ENCODE data around the gene TTYH1.

Gene TTYH1

DNA sequence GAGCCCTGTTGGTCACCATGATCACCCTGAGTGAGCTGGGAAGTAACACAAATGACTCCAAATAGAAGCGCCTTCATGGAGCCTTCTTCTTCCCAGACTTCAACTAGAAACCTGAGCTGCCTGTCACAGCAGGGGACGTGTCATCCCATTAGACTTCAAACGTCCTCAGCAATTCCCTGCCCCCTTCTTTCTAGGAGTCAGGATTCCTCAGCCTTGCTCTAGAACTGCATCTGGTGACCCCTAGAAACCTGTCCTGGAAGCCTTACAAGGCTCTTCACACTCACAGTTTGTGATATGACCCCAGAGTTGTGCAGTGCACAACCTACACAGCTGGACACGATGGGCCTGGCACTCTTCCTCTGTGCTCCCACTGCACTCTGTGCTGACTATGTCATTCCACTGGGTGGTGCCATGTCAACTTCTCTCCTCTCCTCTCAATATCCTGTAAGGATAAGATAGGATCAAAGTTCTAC is 23.6 kb upstream of the TTYH1 start:
- Mint-ChIP-seq H3K9me3 (no peaks in the 10 kb centered on the region), H3K4me3 (no peak overlapping the region), H3K36me3 (ENCODE audit: low read depth) (no peaks in the 10 kb centered on the region), H3K27me3 (ENCODE audit: low read depth) (peaks cover 36% of the 10 kb centered on the region), H3K27ac (no peak overlapping the region), H3K4me1 (peaks cover 10% of the 10 kb centered on the region)
- TF ChIP-seq, protein P1, sequence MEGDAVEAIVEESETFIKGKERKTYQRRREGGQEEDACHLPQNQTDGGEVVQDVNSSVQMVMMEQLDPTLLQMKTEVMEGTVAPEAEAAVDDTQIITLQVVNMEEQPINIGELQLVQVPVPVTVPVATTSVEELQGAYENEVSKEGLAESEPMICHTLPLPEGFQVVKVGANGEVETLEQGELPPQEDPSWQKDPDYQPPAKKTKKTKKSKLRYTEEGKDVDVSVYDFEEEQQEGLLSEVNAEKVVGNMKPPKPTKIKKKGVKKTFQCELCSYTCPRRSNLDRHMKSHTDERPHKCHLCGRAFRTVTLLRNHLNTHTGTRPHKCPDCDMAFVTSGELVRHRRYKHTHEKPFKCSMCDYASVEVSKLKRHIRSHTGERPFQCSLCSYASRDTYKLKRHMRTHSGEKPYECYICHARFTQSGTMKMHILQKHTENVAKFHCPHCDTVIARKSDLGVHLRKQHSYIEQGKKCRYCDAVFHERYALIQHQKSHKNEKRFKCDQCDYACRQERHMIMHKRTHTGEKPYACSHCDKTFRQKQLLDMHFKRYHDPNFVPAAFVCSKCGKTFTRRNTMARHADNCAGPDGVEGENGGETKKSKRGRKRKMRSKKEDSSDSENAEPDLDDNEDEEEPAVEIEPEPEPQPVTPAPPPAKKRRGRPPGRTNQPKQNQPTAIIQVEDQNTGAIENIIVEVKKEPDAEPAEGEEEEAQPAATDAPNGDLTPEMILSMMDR (IDR thresholded peaks at IDR 0.05; ENCODE audit: unreplicated experiment in 3 of 3): no peak

DNA sequence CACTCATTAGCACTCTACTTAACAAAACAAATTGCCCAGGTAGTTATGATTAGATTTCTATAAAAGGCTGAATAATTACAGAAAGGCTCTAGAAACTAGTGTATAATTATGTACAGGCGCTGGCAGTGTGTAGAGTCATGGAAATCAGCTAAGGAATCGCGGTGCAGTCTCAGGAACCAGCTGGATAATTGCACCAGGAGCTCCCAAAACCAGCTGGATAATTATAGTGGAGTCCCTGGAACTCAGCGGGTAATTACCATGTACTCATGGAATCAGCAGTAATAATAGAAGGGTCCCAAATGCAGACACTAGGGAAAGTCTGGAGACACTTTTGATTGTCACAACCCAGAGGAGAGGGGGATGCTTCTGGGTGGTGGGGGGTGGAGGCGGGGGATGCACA is 23.2 kb upstream of the TTYH1 start:
- peaks cover 10% of the 10 kb centered on the region for H3K4me1 Mint-ChIP-seq
- H3K36me3 Mint-ChIP-seq (ENCODE audit: low read depth): no peaks in the 10 kb centered on the region
- no peak overlapping the region for H3K27ac Mint-ChIP-seq
- no peak overlapping the region for H3K4me3 Mint-ChIP-seq
- TF ChIP-seq, protein P1 (IDR thresholded peaks at IDR 0.05; ENCODE audit: unreplicated experiment in 3 of 3): no peak
- peaks cover 36% of the 10 kb centered on the region for H3K27me3 Mint-ChIP-seq (ENCODE audit: low read depth)
- no peaks in the 10 kb centered on the region for H3K9me3 Mint-ChIP-seq

GRCh38 chr19:54393381-54393780 is 21.9 kb upstream of the TTYH1 start:
- no peaks in the 10 kb centered on the region for H3K36me3 Mint-ChIP-seq (ENCODE audit: low read depth)
- H3K27ac Mint-ChIP-seq: peak overlapping the region in 1 of 3 experiments; percentile 32
- TF ChIP-seq, protein P1 (IDR thresholded peaks at IDR 0.05; ENCODE audit: unreplicated experiment in 3 of 3): no peak
- peaks cover 30% of the 10 kb centered on the region for H3K27me3 Mint-ChIP-seq (ENCODE audit: low read depth)
- H3K9me3 Mint-ChIP-seq: no peaks in the 10 kb centered on the region
- H3K4me1 Mint-ChIP-seq: peaks cover 9% of the 10 kb centered on the region
- H3K4me3 Mint-ChIP-seq: no peak overlapping the region

DNA sequence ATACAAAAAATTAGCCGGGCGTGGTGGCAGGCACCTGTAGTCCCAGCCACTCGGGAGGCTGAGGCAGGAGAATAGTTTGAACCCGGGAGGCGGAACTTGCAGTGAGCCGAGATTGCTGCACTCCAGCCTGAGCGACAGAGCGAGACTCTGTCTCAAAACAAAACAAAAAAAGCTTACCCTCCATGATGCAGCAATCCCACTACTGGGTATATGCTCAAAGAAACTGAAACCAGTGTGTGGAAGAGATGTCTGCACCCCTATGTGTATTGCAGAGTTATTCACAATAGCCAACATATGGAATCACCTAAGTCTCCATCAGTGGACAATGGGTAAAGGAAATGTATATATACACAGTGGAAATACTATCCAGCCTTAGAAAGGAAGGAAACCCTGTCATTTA is 19.6 kb upstream of the TTYH1 start:
- Mint-ChIP-seq H3K36me3 (ENCODE audit: low read depth) (no peaks in the 10 kb centered on the region), H3K27ac (no peak overlapping the region), H3K27me3 (ENCODE audit: low read depth) (peaks cover 20% of the 10 kb centered on the region)

GRCh38 chr19:54399189-54399588 is 16.1 kb upstream of the TTYH1 start:
- TF ChIP-seq, protein P1 (IDR thresholded peaks at IDR 0.05; ENCODE audit: unreplicated experiment in 3 of 3): no peak

More for the DNA sequence above, 19.6 kb upstream of the TTYH1 start:
- Mint-ChIP-seq H3K4me1 (peaks cover 5% of the 10 kb centered on the region), H3K9me3 (no peaks in the 10 kb centered on the region), H3K4me3 (no peak overlapping the region)
- TF ChIP-seq, protein P1 (IDR thresholded peaks at IDR 0.05; ENCODE audit: unreplicated experiment in 3 of 3): no peak

GRCh38 chr19:54400913-54401312 is 14.4 kb upstream of the TTYH1 start:
- Mint-ChIP-seq H3K9me3 (no peaks in the 10 kb centered on the region), H3K4me1 (no peaks in the 10 kb centered on the region), H3K4me3 (no peak overlapping the region), H3K27ac (no peak overlapping the region), H3K36me3 (ENCODE audit: low read depth) (no peaks in the 10 kb centered on the region), H3K27me3 (ENCODE audit: low read depth) (peaks cover 4% of the 10 kb centered on the region)
- TF ChIP-seq, protein P1 (IDR thresholded peaks at IDR 0.05; ENCODE audit: unreplicated experiment in 3 of 3): no peak

More at GRCh38 chr19:54399189-54399588, 16.1 kb upstream of the TTYH1 start:
- Mint-ChIP-seq H3K4me3 (no peak overlapping the region), H3K27ac (no peak overlapping the region), H3K27me3 (ENCODE audit: low read depth) (peaks cover 5% of the 10 kb centered on the region), H3K4me1 (no peaks in the 10 kb centered on the region), H3K36me3 (ENCODE audit: low read depth) (no peaks in the 10 kb centered on the region), H3K9me3 (no peaks in the 10 kb centered on the region)

All from nephron (organoid).